Airway epithelial cell (primary cell): ENCODE results near the gene RXRA. TPM values are rescaled to one million over a fixed set of nuclear protein-coding genes. Genes with fewer than 3 reads are reported as not detected.

Experiments
- total RNA-seq: library from RNA; depleted of rRNA; stranded (reverse); fragments of >200 nt; gene quantifications from 2 replicates; pipeline ENCODE4 v1.2.3, GENCODE V29; 2015

The RXRA gene
- 40.1 and 65.9 TPM in 2 replicates for total RNA-seq

DNA sequence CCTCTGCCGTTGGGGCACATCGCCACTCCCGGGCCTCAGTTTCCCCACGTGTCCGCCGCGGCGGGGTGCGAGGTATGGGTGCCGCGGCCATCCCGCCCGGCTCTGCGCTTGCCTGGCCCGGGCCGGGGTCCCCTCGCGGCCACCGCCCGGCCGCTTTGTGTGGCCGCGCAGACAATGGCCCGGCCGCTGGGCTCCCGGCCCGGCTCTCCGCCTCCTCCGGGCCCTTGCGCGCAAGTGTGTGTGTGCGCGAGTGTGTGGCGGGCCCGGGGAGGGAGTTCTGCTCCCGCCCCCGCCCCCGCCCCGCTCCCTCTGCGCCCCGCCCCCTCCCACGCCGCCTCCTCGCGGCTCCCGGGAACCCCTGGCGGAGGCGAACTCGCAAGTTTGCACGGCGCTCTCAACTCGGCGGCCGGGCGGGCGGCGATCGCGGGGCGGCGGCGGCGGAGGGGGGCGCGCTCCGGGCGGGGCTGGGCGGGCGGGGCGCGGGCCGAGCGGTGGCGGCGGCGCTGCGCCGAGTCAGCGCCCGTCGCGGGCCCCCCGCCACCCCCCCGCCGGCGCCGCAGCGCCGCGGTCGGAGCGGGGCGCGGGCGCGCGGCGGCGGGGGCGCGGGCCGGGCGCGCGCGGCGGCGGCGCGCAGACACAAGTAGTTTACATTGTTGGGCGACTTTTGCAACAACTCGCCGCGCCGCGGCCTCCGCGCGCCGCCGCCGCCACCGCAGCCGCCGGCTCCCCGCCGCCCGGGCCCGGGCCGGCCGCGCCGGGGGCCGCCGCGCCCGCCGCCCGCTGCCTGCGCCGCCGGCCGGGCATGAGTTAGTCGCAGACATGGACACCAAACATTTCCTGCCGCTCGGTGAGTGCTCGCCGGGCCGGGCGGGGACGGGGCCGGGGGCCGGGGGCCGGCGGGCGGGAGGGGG, at the start of gene RXRA:
RXRA (plus strand) TSS at position 643 of the 911 bp plus-strand sequence; CDS start at position 820, 177 bp downstream.

Other genes with a start within 250 kb of the RXRA start
- 18.3 and 31.2 TPM in 2 replicates for gene WDR5, start 190.4 kb upstream of the RXRA start, total RNA-seq
- not detected in 2 replicates for gene RNU6ATAC, start 161.9 kb upstream of the RXRA start, total RNA-seq